Measurements from ENCODE around the gene CAT. TPM values are rescaled to one million over a fixed set of nuclear protein-coding genes. Genes with fewer than 3 reads are reported as not detected.
A peak's percentile ranks its signal among the peaks of the same experiment; 100 is the strongest.

The CAT gene
- total RNA-seq, 4 donors from 2014 or later, result 83.0 to 120 (median 107) TPM

DNA sequence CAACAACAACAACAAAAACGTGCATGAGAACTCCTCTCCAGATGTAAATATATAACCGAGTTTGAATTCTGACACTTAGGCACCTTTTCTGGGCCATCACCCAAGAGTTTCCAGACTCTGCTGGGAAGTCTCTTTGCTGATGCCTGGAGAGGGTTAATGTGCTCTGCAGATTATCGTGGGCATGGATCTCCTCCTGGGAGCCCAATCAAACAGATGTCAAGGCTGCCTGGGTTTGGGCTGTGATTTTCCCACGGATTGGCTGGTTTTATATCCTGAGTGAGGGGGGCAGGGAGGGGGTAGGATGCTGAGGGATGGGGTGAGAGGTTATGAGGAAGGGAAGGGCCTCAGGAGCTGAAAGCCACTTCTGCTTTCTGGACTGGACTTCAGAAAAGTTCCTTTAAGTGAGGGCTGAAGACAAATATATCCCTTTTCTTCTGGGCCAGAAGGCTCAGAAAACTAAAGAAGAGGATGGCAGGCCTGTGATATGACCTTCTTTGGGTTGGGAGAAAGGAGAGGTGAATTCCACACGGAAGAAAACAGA is 70.7 kb downstream of the CAT start:
- TF ChIP-seq POLR2A (IDR thresholded peaks at IDR 0.05) (no peak), CTCF (IDR thresholded peaks at IDR 0.05) (no peak)
- no peaks in the 10 kb centered on the region for H3K27me3 ChIP-seq
- intact Hi-C loops (cut with DNase I; ENCODE audit: low total_unique reads), result no loop called here

DNA sequence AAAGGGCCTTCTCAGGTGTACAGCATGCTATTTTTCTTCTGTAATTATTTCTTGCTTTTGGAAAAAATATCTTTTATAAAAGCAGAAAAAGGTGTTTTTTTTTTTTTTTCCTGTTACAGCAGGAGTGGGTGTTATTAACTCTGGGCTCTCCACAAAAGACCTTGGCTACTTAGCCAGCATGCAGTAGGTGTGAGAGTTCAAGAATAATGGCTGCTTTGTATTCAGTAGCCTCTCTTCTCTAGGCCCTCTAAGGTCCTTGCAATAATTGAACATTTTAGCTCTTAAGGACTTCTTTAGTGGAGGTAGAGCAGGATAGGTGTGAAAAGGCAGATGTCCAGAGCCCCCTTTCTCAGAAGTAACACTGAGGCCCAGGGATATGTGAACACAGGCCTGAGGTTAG is 71.5 kb downstream of the CAT start:
- H3K27ac ChIP-seq, result no peak overlapping the region
- DNase-seq, result no peak
- no peaks in the 10 kb centered on the region for H3K9me3 ChIP-seq
- TF ChIP-seq CTCF (IDR thresholded peaks at IDR 0.05), result no peak
- TF ChIP-seq POLR2A (IDR thresholded peaks at IDR 0.05), result no peak
- H3K4me3 ChIP-seq, result no peak overlapping the region
- H3K27me3 ChIP-seq, result no peaks in the 10 kb centered on the region
- intact Hi-C loops (cut with DNase I; ENCODE audit: low total_unique reads), result no loop called here
- H3K36me3 ChIP-seq, result no peaks in the 10 kb centered on the region
- H3K4me1 ChIP-seq, result no peaks in the 10 kb centered on the region

More for the DNA sequence above, 70.7 kb downstream of the CAT start:
- no peaks in the 10 kb centered on the region for H3K4me1 ChIP-seq
- no peak overlapping the region for H3K4me3 ChIP-seq
- H3K9me3 ChIP-seq, result no peaks in the 10 kb centered on the region
- H3K36me3 ChIP-seq, result no peaks in the 10 kb centered on the region
- no peak overlapping the region for H3K27ac ChIP-seq
- no peak for DNase-seq

GRCh38 chr11:34510673-34511072 is 71.9 kb downstream of the CAT start:
- no peaks in the 10 kb centered on the region for H3K9me3 ChIP-seq
- TF ChIP-seq POLR2A (IDR thresholded peaks at IDR 0.05) (no peak), CTCF (IDR thresholded peaks at IDR 0.05) (no peak)
- no peaks in the 10 kb centered on the region for H3K4me1 ChIP-seq
- H3K27ac ChIP-seq, result no peak overlapping the region
- H3K4me3 ChIP-seq, result no peak overlapping the region
- no peak for DNase-seq
- intact Hi-C loops (cut with DNase I; ENCODE audit: low total_unique reads), result no loop called here
- no peaks in the 10 kb centered on the region for H3K27me3 ChIP-seq
- H3K36me3 ChIP-seq, result no peaks in the 10 kb centered on the region

- Histone ChIP-seq H3K9me3 (no peaks in the 10 kb centered on the region), H3K27ac (no peak overlapping the region), H3K36me3 (no peaks in the 10 kb centered on the region), H3K4me3 (no peak overlapping the region), H3K4me1 (no peaks in the 10 kb centered on the region), H3K27me3 (no peaks in the 10 kb centered on the region)
- TF ChIP-seq CTCF (IDR thresholded peaks at IDR 0.05) (peak in 2 of 4 experiments; percentile 10 to 16), POLR2A (IDR thresholded peaks at IDR 0.05) (no peak)
- intact Hi-C loops (cut with DNase I; ENCODE audit: low total_unique reads), result no loop called here
- DNase-seq, result no peak
Measured at GRCh38 chr11:34512840-34513681, 74.3 kb downstream of the CAT start.

DNA sequence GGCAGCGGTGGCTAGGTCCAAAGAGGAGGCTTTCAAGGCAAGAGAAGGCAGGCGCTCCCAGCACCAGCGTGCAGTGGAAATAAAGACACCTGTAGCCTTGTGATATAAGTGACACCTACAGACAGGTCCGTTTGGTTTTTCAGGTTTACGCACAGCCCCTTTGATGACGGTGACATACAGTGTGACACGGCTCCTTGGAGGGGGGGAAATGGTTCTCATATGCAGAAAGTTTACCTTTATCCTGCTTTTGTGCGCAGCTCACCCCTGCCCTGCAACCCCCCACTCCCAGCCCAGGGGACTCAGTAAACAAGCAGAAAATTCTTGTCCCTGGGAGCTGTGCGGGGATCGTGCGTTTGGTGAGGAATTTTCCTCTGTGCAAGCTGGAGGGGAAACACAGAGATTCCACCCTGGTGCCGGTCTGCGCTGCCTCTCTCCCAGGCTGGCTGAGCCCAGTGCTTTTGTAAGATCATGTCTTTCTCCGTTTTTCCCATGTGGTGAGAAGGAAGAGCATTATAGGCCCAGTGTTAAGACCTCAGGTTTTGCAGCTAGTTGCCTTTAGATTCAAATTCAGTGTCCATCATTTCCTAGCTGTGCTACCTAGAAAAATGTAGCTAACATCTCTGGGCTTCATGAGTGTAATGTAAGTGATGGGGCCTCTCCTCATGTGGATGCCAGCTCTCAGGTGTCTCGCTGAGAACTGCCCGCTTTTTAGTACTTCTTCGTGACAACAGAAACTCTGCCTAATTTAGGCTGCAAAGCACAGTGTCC is 75.1 kb downstream of the CAT start, which contains the start of gene ELF5:
Gene ELF5, minus strand, starts transcription at position 113 of the 768 bp plus-strand sequence. CDS start 8,045 bp downstream, outside the sequence.
- Histone ChIP-seq H3K4me1 (no peaks in the 10 kb centered on the region), H3K27ac (no peak within 1 kb of the TSS), H3K9me3 (no peaks in the 10 kb centered on the region), H3K36me3 (no peaks in the 10 kb centered on the region), H3K4me3 (no peak within 1 kb of the TSS), H3K27me3 (no peaks in the 10 kb centered on the region)
- no peak for DNase-seq
- intact Hi-C loops (cut with DNase I; ENCODE audit: low total_unique reads), result no loop called here
- TF ChIP-seq POLR2A (IDR thresholded peaks at IDR 0.05) (no peak), CTCF (IDR thresholded peaks at IDR 0.05) (no peak)

All from uterus (tissue), 4 donors.